Measurements from ENCODE around the gene MAG. TPM values are rescaled to one million over a fixed set of nuclear protein-coding genes. Genes with fewer than 3 reads are reported as not detected.

The MAG gene
- polyA plus RNA-seq, 12 donors = 0.11 to 1.3 (median 0.37) TPM; not detected in 4

DNA sequence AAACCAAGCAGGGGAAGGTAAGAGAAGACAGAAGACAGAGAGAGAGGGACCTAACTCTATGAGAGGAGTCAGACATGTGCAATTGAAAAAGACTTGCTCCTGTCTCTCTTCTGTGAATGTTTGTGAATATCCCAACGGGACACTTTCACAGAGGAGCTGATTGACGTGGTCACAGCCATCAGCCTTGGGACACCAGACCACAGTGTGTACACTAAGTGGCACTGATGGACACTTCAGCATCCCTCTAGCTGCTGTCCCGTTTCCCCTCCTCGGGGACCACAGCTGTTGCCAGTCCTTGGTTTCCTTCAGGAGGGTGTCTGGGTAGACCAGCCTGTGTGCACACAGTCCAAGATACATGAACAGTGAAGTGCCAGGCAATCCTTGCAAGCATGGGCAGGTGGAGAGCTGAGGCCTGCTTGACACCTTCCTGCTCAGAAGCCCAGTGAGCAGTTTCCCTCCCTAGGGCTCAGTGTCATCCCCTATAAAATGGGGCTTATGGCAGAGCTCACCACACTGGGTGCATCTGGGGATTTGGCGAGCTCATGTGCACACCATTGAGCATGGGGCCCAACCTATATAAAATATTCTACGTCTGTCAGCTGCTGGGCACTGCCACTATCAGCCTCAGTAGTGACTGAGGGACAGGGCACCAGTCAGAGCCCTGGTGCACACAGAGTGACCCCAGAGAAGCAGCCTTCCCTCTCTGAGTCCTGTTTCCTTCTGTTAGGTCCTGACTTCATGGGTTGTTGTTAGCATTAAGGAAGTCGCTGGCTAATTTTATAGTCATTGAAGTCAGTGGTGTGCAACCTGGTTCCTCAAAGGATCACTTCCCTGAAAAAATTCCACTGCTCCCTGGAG, 27.5 kb upstream of the MAG start:
- DNase-seq = no peak

DNA sequence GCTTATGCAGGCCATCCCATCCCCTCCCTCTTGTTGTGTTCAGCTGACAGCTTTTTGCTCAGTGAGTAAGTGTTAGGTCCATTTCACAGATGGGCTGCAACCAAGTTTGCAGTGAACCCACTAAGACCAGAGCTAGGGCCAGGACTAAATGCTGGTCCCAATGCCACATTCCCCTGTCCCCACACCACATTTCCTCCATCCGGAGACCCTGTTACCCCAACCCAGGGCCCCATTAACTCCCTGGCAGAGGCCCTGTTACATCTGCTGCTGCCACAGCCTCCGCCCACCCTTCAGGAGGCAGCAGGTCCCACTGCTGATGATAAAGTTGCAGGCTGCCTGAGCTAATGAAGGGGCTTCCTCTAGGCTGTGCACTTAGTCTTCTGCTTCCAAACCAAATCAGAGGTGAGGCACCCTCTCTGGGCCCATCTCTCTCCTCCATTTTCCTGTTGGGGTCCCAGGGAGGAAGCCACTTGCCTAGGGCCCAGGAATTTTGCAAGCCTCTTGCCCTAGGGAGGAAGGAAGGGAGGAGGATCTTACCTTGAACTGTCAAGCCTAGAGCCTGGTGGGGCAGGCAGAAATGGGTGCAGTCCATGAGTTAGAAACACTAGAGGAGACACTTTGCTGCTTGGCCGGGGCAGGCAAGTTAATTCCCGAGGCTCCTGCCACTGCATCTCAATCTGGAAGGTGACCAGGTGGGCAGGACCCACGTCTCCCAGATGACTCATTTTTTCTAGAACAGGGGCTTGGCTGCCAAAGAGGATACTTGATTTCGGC, 26.6 kb upstream of the MAG start:
- no peak for DNase-seq

- no peak for DNase-seq
These were observed 26.0 kb upstream of the MAG start for GRCh38 chr19:35265900-35266519.

DNA sequence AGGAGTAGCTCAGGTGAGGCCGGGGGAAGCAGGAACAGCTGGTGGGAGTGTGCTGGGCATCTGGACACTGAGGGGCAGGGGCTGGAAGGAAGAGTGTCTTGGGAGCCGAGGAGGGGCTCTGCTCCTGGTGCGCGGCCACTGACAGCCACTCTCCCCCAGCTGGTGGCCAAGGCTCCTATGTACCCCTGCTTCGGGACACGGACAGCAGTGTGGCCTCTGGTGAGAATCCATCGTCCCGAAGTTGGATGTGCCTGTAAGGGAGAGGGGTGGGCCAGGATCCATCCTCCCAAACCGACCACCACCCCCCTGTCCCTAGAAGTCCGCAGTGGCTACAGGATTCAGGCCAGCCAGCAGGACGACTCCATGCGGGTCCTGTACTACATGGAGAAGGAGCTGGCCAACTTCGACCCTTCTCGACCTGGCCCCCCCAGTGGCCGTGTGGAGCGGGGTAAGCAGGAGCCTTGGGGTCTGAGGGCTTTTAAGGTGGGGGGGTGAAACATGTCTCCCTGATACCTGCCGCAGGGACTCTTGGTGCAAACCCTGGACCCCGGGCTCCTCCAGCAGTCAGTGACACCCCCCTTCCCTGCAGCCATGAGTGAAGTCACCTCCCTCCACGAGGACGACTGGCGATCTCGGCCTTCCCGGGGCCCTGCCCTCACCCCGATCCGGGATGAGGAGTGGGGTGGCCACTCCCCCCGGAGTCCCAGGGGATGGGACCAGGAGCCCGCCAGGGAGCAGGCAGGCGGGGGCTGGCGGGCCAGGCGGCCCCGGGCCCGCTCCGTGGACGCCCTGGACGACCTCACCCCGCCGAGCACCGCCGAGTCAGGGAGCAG, 25.2 kb upstream of the MAG start:
- DNase-seq = no peak

DNA sequence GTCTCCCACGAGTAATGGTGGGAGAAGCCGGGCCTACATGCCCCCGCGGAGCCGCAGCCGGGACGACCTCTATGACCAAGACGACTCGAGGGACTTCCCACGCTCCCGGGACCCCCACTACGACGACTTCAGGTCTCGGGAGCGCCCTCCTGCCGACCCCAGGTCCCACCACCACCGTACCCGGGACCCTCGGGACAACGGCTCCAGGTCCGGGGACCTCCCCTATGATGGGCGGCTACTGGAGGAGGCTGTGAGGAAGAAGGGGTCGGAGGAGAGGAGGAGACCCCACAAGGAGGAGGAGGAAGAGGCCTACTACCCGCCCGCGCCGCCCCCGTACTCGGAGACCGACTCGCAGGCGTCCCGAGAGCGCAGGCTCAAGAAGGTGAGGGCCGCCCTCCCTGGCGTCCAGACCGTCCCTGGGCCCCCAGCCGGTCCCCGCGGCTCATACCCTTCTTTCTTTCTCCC, 24.6 kb upstream of the MAG start:
- peak; percentile 57 for DNase-seq

DNA sequence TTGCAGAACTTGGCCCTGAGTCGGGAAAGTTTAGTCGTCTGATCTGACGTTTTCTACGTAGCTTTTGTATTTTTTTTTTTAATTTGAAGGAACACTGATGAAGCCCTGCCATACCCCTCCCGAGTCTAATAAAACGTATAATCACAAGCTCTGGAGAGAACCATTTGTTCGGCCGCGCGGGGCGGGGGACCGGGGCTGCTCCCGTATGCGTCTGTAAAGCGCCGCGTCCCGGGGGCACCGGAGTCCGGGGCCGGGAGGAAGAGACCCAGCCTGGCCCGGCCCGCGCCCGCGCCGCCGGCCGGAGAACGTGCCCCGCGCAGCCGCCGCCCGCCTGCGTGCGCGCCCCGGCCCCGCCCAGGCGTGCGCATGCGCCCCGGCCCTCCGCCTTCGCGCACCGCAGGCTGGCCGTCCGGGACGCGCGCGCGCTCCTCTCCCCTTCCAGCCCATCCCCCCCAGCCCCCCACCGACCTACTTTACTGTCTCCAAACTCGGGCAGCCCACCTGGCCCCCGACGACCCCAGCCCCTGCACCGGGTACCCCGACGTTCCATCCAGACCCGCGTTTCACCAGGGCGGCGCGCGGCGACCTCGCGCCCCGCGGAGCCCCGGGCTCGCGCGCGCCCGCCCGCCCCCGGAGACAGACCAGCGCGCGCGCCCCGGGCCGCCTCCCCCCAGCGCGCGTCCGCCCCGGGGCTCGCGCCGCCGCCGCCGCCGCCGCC, 24.0 kb upstream of the MAG start:
- peak; percentile 78 for DNase-seq

- DNase-seq = peak; percentile 61
These were observed 23.2 kb upstream of the MAG start, which contains the start of gene USF2 for GRCh38 chr19:35268536-35269437. Gene USF2, plus strand, starts transcription at chr19:35268962. Its CDS starts 140 bp downstream, at chr19:35269102.

GRCh38 chr19:35269438-35270117, 22.4 kb upstream of the MAG start:
- peak; percentile 86 for DNase-seq

DNA sequence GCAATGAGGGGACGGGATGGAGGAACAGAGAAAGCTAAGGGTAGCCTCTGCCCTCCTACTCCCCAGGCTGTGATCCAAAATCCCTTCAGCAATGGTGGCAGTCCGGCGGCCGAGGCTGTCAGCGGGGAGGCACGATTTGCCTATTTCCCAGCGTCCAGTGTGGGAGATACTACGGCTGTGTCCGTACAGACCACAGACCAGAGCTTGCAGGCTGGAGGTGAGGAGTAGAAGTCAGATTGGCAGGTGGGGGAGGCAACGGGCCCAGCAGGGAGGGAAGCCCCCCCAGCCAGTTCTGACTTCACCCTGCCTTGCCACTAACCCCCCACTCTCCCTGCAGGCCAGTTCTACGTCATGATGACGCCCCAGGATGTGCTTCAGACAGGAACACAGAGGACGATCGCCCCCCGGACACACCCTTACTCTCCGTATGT, 21.6 kb upstream of the MAG start:
- DNase-seq = no peak

DNA sequence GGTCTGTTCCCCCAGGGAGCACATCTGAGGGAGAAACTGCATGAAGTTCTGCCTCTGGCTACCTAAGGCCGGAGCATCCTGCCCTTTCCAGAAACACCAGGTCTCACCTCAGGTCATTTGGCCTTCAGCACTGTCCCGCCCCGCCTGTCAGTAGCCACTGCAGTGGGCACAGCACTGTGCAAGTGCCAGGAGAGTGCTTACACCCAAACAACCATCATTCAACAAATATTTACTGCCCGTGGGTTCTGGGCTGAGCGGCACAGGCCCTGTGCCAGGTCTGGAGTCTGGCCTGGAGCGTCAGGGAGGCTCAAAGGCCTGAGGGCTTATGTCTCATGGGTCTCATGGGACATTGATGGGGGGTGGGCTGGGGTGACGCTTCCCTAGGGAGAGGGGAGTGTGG, 20.4 kb upstream of the MAG start:
- DNase-seq = no peak

- no peak for DNase-seq
These were observed 19.7 kb upstream of the MAG start for GRCh38 chr19:35272122-35272719.

- DNase-seq = no peak
These were observed 18.9 kb upstream of the MAG start for GRCh38 chr19:35272954-35273649.

- DNase-seq = no peak
These were observed 18.2 kb upstream of the MAG start for GRCh38 chr19:35273686-35274259.

DNA sequence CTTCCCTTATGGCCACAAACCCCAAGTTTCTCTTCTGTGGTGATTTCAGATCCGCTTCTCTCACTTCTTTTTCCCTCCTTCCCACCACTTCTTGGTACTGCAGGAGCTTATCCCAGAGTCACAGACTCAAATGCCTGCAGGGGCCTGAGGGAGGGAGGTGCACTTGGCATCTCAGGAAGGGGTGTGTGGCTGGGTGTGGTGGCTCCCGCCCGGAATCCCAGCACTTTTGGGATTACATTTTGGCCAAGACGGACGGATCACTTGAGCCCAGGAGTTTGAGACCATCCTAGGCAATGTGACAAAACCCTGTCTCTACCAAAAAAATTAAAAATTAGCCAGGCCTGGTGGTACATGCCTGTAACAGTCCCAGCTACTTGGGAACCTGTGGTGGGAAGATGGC, 17.6 kb upstream of the MAG start:
- DNase-seq = no peak

- DNase-seq = no peak
These were observed 15.2 kb upstream of the MAG start for GRCh38 chr19:35276706-35277281.

- DNase-seq = no peak
These were observed 13.2 kb upstream of the MAG start for GRCh38 chr19:35278578-35279284.
